HFF-Myc (cell line): ENCODE data around the gene TSC1.

Experiments
- DNase-seq: peaks from one replicate; pipeline ENCODE4 v3.0.0-alpha.2; 2011; ENCODE audit warnings: low read depth; ENCODE audit errors: extremely low read depth
- H3K4me3 ChIP-seq: replicated peaks from 2 replicates; pipeline ENCODE4 v1.5.1; 2011; ENCODE audit warnings: low read depth, mild to moderate bottlenecking, control low read depth, low read length
- TF ChIP-seq, protein P1 (sequence below): IDR thresholded peaks from 2 replicates; pipeline ENCODE4 v1.5.1; 2012; ENCODE audit warnings: mild to moderate bottlenecking, low read depth, low read length, control low read depth; ENCODE audit errors: missing control alignments

The TSC1 gene

DNA sequence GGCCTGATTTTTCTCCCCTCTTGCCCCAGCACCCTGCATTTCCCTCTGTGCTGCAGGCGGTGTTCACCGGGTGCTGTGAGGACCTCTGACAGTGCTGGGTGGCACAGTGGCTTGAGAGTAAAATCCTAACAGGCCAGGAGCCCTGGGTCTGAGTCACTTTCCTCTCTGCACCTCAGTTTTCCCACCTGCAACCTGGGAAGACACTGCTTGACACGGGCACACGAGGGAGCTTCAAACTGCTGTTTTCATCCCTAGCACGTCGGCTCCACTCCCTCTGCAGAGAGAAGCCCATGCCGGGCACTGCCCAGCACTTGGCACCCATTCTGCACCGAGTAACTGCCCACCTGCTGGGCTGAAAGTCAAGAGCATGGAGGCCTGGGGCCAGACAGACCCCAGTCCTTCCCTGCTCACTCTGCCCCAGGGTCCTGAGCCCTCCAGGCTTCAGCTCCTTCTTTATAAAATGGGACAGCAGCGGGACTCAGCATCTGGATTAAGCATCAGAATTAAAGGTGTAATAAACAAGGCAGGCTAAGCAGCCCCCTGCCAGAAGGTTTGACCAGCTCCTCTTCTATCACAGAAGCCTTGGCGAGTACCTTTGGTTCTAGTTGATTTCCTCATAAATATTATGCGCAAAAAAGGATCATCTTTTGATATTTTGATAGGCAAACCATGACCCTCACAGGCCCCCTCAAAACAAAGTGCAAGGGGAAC is 39.2 kb upstream of the TSC1 start:
- DNase-seq: no peak
- TF ChIP-seq, protein P1, sequence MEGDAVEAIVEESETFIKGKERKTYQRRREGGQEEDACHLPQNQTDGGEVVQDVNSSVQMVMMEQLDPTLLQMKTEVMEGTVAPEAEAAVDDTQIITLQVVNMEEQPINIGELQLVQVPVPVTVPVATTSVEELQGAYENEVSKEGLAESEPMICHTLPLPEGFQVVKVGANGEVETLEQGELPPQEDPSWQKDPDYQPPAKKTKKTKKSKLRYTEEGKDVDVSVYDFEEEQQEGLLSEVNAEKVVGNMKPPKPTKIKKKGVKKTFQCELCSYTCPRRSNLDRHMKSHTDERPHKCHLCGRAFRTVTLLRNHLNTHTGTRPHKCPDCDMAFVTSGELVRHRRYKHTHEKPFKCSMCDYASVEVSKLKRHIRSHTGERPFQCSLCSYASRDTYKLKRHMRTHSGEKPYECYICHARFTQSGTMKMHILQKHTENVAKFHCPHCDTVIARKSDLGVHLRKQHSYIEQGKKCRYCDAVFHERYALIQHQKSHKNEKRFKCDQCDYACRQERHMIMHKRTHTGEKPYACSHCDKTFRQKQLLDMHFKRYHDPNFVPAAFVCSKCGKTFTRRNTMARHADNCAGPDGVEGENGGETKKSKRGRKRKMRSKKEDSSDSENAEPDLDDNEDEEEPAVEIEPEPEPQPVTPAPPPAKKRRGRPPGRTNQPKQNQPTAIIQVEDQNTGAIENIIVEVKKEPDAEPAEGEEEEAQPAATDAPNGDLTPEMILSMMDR: no peak

GRCh38 chr9:132982458-132982857 is 38.0 kb upstream of the TSC1 start:
- no peak for DNase-seq
- H3K4me3 ChIP-seq: no peak overlapping the region
- TF ChIP-seq, protein P1: no peak

More for the DNA sequence above, 39.2 kb upstream of the TSC1 start:
- H3K4me3 ChIP-seq: no peak overlapping the region

- no peak for DNase-seq
- H3K4me3 ChIP-seq: no peak overlapping the region
- TF ChIP-seq, protein P1: no peak
Measured at GRCh38 chr9:132980157-132980556, 35.7 kb upstream of the TSC1 start.

- H3K4me3 ChIP-seq: no peak within 1 kb of the TSS
- TF ChIP-seq, protein P1: no peak
- no peak for DNase-seq
Measured at GRCh38 chr9:132978451-132979131, 34.2 kb upstream of the TSC1 start, which contains the start of gene GFI1B. Gene GFI1B, plus strand, starts transcription at chr9:132978694. Its CDS starts 7,985 bp downstream, at chr9:132986679.

DNA sequence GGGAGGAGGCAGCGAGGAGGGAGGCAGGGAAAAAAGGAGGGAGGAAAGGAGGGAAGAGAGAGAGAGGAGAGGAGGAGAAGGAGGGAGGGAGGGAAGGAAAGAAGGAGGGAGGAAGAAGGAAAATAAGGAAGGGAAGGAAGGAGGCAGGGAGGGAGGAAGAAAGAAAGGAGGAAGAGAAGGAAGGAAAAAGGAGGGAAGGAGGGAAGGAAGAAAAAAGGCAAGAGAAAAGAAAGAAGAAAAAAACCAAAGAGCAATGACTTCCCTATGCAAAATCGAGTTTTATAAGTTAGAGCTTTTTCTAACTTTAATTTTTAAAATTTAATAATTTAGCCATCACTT is 33.7 kb upstream of the TSC1 start:
- no peak for DNase-seq
- TF ChIP-seq, protein P1: no peak

GRCh38 chr9:132976571-132976970 is 32.2 kb upstream of the TSC1 start:
- no peak for DNase-seq
- no peak overlapping the region for H3K4me3 ChIP-seq
- TF ChIP-seq, protein P1: no peak

More for the DNA sequence above, 33.7 kb upstream of the TSC1 start:
- H3K4me3 ChIP-seq: no peak overlapping the region
